Measurements from ENCODE around the gene SNAP29.
"Not testable (repeated sequence)": the region's sequence is repeated elsewhere in the genome, so short reads cannot be mapped to it uniquely, and the experiment has no call there.

Gene SNAP29

DNA sequence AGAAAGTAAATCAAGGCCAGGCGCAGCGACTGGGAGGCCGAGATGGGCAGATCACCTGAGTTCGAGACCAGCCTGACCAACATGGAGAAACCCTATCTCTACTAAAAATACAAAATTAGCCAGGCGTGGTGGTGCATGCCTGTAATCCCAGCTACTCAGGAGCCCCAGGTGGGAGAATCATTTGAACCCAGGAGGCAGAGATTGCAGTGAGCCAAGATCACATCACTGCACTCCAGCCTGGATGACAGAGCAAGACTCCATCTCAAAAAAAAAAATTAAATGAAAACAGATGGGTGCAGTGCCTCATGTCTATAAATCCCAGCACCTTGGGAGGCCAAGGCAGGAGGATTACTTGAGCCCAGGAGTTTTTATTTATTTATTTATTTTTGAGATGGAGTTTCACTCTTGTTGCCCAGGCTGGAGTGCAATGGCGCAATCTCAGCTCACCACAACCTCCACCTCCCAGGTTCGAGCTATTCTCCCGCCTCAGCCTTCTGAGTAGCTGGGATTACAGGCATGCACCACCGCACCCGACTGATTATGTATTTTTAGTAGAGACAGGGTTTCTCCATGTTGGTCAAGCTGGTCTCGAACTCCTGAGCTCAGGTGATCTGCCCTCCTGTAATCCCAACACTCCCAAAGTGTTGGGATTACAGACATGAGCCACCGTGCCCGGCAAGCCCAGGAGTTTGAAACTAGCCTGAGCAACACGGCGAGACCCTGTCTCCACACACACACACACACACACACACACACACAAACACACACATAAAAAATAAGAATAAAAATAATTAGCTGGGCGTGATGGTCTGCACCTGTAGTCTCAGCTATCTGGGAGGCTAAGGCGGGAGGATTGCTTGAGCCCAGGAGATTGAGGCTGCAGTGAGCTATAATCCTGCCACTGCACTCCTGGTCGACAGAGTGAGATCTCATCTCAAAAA is 42.6 kb downstream of the SNAP29 start:
- H3K9ac ChIP-seq (ENCODE audit: low read length); H3K27ac ChIP-seq (ENCODE audit: low read depth, low read length); H3K27me3 ChIP-seq (ENCODE audit: control insufficient read depth, insufficient read depth, low read length); H3K4me3 ChIP-seq (ENCODE audit: low read length); H3K4me1 ChIP-seq (ENCODE audit: control insufficient read depth, insufficient read depth, low read length); H3K36me3 ChIP-seq (ENCODE audit: control insufficient read depth, insufficient read depth, low read length): not testable (repeated sequence)

DNA sequence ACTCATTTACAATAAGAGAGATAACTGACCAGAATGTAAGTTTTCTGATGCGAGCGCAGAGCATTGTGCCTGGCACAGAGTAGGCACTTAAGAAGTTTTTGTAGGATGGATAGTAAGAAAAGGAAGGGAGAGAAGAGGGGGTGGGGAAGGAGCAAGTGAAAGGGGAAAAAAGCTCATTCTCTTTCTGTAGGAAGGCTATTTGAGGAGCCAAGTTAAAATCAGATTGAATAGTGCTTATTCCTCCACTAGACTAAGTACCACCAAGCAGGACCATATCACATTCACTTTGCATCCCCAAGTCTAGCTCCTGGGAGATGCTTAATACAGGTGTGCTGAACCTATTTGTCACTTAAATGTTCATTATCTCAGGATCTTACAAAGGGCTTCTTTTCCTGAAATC is 44.3 kb downstream of the SNAP29 start:
- Histone ChIP-seq H3K9ac (ENCODE audit: low read length) (no peak overlapping the region), H3K27ac (ENCODE audit: low read depth, low read length) (no peak overlapping the region), H3K27me3 (ENCODE audit: control insufficient read depth, insufficient read depth, low read length) (no peaks in the 10 kb centered on the region), H3K4me3 (ENCODE audit: low read length) (no peak overlapping the region), H3K4me1 (ENCODE audit: control insufficient read depth, insufficient read depth, low read length) (no peaks in the 10 kb centered on the region), H3K36me3 (ENCODE audit: control insufficient read depth, insufficient read depth, low read length) (no peaks in the 10 kb centered on the region)

DNA sequence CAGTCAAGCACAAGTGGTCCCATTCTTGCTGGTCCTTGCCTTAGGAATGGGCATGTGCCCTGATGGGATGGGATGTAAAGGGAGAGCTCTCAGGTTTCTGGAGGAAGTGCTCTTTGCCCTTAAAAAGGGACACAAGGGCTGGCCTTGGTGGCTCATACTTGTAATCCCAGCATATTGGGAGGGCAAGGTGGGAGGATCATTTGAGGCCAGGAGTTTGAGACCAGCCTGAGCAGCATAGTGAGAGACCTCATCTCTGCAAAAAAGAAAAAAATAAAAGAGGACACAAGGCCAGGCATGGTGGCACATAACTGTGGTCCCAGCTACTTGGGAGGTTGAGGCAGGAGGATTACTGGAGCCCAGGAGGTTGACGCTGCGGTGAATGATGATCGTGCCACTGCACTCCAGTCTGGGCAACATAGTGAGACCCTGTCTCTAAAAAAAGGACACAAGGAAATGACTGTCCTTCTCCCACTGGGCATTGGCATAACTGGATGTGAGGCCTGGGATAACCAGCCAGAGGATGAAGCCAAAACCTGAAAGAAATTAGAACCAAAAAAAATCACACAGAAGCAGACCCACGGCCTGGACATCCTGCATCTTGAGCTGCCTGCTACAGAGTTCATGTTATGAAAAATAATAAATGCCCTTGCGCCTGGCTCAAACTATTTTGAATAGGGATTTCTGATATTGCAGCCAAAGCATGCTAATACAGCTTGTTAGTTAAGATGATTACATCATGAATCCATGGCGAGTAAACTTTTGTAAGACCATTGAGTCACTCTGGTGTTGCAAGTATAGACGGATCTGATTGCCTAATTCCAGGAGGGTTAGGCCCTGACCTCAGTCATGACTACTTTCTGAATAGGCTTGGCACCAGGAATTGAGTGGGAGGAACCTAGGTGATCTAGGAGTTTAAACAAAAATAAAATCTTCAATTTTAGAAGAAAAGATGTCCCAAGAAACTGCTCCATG is 45.5 kb downstream of the SNAP29 start:
- Histone ChIP-seq H3K27me3 (ENCODE audit: control insufficient read depth, insufficient read depth, low read length) (no peaks in the 10 kb centered on the region), H3K4me1 (ENCODE audit: control insufficient read depth, insufficient read depth, low read length) (no peaks in the 10 kb centered on the region), H3K4me3 (ENCODE audit: low read length) (no peak overlapping the region), H3K9ac (ENCODE audit: low read length) (no peak overlapping the region), H3K27ac (ENCODE audit: low read depth, low read length) (no peak overlapping the region), H3K36me3 (ENCODE audit: control insufficient read depth, insufficient read depth, low read length) (no peaks in the 10 kb centered on the region)

DNA sequence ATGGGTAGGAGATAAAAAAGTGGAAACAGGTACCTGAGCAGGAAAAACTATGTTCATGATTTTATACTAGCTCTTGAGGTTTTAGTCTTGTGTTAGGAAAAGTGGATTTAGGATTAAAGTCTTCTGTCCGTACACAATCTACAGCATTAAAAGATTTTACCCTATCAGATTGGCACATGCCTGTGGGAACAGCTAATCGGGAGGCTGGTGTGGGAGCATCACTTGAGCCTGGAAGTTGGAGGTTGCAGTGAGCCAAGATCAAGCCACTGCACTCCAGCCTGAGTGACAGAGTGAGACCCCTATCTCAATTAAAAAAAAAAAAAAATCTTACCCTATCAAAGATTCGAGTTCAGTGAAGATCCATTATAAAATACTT is 46.2 kb downstream of the SNAP29 start:
- Histone ChIP-seq H3K36me3 (ENCODE audit: control insufficient read depth, insufficient read depth, low read length) (no peaks in the 10 kb centered on the region), H3K4me3 (ENCODE audit: low read length) (no peak overlapping the region), H3K27ac (ENCODE audit: low read depth, low read length) (no peak overlapping the region), H3K4me1 (ENCODE audit: control insufficient read depth, insufficient read depth, low read length) (no peaks in the 10 kb centered on the region), H3K27me3 (ENCODE audit: control insufficient read depth, insufficient read depth, low read length) (no peaks in the 10 kb centered on the region), H3K9ac (ENCODE audit: low read length) (no peak overlapping the region)

DNA sequence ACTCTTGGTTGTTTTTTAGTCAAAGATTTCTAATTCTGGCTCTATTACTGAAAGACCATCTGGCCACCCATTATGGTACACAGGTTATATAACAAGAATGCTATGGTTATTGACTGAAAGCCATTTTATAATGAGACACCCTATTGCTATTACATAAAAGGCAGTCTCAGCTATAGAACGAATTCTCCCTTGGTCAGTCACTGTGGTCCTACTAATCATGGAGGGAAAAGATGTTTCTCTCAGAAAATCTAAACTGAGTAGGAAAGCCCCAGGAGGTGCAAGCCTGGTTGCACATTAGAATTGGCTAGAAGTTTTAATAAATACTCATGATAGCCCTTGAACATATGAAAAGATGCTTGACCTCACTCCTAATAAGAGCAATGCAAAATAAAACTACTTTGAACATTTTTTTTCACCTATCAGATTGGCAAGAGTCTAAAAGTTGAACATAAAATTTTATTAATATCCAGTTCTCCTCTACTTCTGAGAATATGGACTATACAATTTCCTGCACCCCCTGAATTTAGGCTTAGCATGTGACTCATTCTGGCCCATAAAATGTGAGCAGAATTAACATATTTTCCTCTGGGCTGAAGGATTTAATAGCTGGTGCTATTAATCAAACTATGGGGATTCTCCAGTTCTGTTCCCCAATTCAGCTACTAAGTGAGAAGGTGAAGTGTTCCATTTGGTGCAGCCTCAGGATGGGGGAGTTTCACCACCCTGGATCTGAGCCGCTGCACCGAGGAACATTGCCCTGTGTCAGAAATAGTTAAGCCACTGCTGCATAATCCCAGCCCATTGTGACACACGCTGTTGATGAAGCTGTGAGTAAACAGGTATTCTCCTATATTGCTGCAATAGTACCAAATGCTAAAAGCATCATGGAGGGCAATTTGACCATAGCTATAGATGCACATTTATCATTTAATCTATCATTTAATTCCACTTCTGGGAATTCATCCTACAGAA is 46.9 kb downstream of the SNAP29 start:
- Histone ChIP-seq H3K9ac (ENCODE audit: low read length) (no peak overlapping the region), H3K36me3 (ENCODE audit: control insufficient read depth, insufficient read depth, low read length) (no peaks in the 10 kb centered on the region), H3K27me3 (ENCODE audit: control insufficient read depth, insufficient read depth, low read length) (no peaks in the 10 kb centered on the region), H3K27ac (ENCODE audit: low read depth, low read length) (no peak overlapping the region), H3K4me1 (ENCODE audit: control insufficient read depth, insufficient read depth, low read length) (no peaks in the 10 kb centered on the region), H3K4me3 (ENCODE audit: low read length) (no peak overlapping the region)

- Histone ChIP-seq H3K4me3 (ENCODE audit: low read length) (no peak overlapping the region), H3K27ac (ENCODE audit: low read depth, low read length) (no peak overlapping the region), H3K9ac (ENCODE audit: low read length) (no peak overlapping the region), H3K27me3 (ENCODE audit: control insufficient read depth, insufficient read depth, low read length) (no peaks in the 10 kb centered on the region), H3K36me3 (ENCODE audit: control insufficient read depth, insufficient read depth, low read length) (no peaks in the 10 kb centered on the region), H3K4me1 (ENCODE audit: control insufficient read depth, insufficient read depth, low read length) (no peaks in the 10 kb centered on the region)
Observed at GRCh38 chr22:20906387-20906767, 47.6 kb downstream of the SNAP29 start.

DNA sequence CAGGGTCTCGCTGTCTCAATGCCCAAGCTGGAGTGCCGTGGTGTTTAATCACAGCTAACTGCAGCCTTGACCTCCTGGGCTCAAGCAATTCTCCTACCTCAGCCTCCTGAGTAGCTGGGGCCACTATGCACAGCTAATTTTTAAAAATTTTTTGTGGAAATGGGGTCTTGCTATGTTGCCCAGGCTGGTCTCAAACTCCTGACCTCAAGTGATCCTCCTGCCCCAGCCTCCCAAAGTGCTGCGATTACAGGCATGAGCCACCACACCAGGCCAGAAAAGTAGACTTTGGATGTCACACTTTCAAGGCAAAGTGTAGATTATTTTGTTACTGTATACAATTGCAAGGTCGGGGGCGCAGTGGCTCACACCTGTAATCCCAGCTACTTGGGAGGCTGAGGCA is 49.9 kb downstream of the SNAP29 start:
- H3K4me3 ChIP-seq (ENCODE audit: low read length); H3K36me3 ChIP-seq (ENCODE audit: control insufficient read depth, insufficient read depth, low read length); H3K27me3 ChIP-seq (ENCODE audit: control insufficient read depth, insufficient read depth, low read length); H3K9ac ChIP-seq (ENCODE audit: low read length); H3K27ac ChIP-seq (ENCODE audit: low read depth, low read length); H3K4me1 ChIP-seq (ENCODE audit: control insufficient read depth, insufficient read depth, low read length): not testable (repeated sequence)

- no peak overlapping the region for H3K4me3 ChIP-seq (ENCODE audit: low read length)
- no peak overlapping the region for H3K27ac ChIP-seq (ENCODE audit: low read depth, low read length)
- no peak overlapping the region for H3K9ac ChIP-seq (ENCODE audit: low read length)
- H3K27me3 ChIP-seq (ENCODE audit: control insufficient read depth, insufficient read depth, low read length), result no peaks in the 10 kb centered on the region
- no peaks in the 10 kb centered on the region for H3K4me1 ChIP-seq (ENCODE audit: control insufficient read depth, insufficient read depth, low read length)
- H3K36me3 ChIP-seq (ENCODE audit: control insufficient read depth, insufficient read depth, low read length), result no peaks in the 10 kb centered on the region
Observed at GRCh38 chr22:20909543-20910303, 50.9 kb downstream of the SNAP29 start.

DNA sequence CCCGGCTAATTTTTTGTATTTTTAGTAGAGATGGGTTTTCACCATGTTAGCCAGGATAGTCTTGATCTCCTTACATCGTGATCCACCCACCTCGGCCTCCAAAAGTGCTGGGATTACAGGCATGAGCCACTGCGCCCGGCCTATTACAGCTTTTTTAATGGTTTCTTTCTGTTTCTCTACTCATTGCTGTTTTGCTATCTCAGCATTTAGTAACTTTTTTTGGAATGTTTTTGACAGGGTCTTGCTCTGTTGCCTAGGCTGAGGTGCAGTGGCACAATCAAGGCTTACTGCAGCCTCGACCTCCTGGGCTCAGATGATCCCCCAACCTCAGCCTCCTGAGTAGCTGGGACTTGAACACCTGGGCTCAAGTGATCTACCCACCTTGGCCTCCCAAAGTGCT is 53.7 kb downstream of the SNAP29 start:
- H3K9ac ChIP-seq (ENCODE audit: low read length), result no peak overlapping the region
- no peak overlapping the region for H3K4me3 ChIP-seq (ENCODE audit: low read length)
- no peaks in the 10 kb centered on the region for H3K27me3 ChIP-seq (ENCODE audit: control insufficient read depth, insufficient read depth, low read length)
- H3K4me1 ChIP-seq (ENCODE audit: control insufficient read depth, insufficient read depth, low read length), result peaks cover 2% of the 10 kb centered on the region
- no peak overlapping the region for H3K27ac ChIP-seq (ENCODE audit: low read depth, low read length)
- H3K36me3 ChIP-seq (ENCODE audit: control insufficient read depth, insufficient read depth, low read length), result no peaks in the 10 kb centered on the region

GRCh38 chr22:20916916-20917810 is 58.4 kb downstream of the SNAP29 start, which contains the start of gene CRKL:
Gene CRKL (plus strand): TSS chr22:20917407. CDS start chr22:20917935, 528 bp downstream.
- Histone ChIP-seq H3K4me1 (ENCODE audit: control insufficient read depth, insufficient read depth, low read length) (peaks cover 6% of the 10 kb centered on the region), H3K27ac (ENCODE audit: low read depth, low read length) (peak within 1 kb of the TSS; percentile 86), H3K9ac (ENCODE audit: low read length) (peak within 1 kb of the TSS; percentile 86), H3K4me3 (ENCODE audit: low read length) (peak within 1 kb of the TSS; percentile 95), H3K27me3 (ENCODE audit: control insufficient read depth, insufficient read depth, low read length) (no peaks in the 10 kb centered on the region), H3K36me3 (ENCODE audit: control insufficient read depth, insufficient read depth, low read length) (no peaks in the 10 kb centered on the region)

All from rectal smooth muscle tissue (tissue), 1 donor.